GM12801 (cell line): ENCODE results near the gene SMARCD3.

Source experiments
- TF ChIP-seq, protein P1 (sequence below): IDR thresholded peaks from one replicate; pipeline ENCODE4 v1.5.1; 2011; ENCODE audit warnings: control low read depth; ENCODE audit not compliant: insufficient read length; ENCODE audit errors: extremely low read depth

SMARCD3 gene

DNA sequence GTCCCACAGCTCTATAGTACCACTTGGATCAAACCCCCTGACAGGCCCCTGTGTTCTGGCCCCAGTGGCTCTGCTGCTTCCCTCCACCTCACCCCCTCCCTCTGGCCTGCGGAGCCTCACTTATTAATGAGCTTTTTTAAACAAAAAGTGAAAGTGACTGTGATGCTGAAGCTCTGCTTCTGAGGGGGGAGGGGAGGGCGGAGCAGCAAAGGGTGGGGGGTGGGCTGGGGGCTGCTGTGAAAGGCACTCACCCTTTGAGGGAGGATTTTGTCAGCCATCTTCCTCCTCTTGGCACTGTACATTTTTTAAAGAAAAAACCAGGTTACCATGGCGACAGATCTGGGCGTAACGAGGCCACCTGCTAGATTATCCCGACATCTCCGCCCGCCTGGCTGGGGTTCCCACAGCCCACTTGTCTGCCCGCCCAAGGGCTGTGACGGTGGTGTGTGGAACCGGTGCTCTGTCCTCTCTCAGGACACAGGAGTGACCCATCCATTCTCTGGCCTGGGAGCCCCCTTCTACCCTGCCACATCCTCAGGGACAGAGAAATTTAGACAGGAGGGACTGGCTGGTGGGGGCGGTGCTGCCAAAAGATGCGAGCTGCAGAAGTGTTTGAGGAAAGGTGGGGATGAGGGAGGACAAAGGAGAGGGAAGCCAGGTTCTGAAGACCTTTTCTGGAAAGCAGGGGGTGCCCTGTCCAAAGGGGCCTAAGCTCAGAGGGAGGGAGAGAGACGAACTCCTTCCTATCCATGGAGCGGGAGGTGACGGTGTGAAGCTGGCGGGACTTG, 4.9 kb downstream of the SMARCD3 start:
- TF ChIP-seq, protein P1, sequence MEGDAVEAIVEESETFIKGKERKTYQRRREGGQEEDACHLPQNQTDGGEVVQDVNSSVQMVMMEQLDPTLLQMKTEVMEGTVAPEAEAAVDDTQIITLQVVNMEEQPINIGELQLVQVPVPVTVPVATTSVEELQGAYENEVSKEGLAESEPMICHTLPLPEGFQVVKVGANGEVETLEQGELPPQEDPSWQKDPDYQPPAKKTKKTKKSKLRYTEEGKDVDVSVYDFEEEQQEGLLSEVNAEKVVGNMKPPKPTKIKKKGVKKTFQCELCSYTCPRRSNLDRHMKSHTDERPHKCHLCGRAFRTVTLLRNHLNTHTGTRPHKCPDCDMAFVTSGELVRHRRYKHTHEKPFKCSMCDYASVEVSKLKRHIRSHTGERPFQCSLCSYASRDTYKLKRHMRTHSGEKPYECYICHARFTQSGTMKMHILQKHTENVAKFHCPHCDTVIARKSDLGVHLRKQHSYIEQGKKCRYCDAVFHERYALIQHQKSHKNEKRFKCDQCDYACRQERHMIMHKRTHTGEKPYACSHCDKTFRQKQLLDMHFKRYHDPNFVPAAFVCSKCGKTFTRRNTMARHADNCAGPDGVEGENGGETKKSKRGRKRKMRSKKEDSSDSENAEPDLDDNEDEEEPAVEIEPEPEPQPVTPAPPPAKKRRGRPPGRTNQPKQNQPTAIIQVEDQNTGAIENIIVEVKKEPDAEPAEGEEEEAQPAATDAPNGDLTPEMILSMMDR = no peak

DNA sequence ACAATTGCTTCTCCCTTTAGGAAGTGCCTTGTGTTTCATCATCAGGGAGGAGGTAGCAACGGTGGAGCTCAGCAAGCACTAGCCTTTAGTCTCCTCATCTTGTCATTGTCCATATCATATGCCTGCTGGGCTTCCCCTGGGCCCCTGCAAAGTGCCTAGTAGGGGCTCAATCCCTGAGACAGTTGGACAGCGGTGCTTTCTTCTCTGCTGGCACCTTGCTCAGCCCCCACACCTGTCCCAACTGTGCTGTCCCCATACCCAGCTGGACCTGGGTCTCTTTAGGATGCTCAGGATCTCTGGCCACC, 5.5 kb downstream of the SMARCD3 start:
- TF ChIP-seq, protein P1 = no peak

DNA sequence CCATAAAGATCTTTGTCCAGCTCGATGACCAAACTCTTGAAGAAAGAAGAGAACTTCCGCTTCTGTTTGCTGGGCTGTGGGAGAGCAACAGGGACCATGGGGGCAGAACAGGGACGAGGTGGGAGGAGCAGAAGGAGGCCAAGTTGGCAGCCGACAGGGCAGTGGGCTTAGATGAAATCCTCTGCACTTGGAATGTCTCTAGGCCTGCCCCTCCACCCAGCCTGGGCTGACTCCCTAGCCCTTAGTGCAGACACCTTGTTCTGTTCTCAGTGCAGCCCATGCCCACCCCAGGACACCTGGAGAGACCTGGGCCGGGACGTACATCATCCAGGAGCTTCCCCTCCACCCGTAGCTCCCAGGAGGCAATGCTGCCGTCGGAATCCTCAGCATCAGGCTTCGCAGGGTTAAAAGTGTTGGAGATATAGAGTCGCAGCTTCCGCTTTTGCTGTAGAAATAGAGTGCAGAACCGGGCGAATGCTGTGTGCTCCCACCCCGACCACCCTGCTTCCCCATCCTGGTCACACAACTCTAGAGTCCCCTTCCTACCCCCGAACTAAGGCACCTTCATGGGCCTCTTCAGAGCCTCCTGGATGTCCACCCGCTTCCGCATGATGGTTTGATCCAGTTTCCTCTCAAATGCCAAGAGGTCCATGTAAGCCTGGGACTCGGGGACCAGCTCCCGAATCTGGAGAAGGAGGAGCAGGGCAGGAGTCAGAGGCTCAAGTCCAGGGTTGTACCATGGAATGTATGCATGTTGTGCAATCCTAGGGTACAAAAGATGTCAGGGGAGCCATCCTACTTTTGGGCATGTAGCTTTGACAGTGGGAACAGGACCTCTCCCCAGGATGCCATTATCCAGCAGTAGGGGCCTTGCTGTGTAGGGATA, 6.1 kb downstream of the SMARCD3 start:
- TF ChIP-seq, protein P1 = no peak

DNA sequence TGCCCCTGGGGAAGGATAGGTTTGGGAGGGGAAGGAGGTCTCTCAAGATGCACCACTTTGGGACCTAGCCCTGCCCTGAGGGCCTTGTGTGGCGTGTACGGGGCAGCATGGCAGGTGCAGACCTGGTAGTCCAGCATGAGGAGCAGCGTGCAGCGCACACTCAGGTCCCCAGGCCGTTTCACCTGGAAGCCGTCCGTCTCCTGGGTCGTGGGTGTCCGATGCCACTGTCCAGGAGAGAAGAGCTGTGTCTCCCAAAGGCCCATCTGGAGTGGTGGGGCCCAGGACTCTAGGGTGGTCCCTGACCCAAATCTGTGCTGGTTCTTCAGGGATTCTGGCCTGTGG, 6.8 kb downstream of the SMARCD3 start:
- TF ChIP-seq, protein P1 = no peak

DNA sequence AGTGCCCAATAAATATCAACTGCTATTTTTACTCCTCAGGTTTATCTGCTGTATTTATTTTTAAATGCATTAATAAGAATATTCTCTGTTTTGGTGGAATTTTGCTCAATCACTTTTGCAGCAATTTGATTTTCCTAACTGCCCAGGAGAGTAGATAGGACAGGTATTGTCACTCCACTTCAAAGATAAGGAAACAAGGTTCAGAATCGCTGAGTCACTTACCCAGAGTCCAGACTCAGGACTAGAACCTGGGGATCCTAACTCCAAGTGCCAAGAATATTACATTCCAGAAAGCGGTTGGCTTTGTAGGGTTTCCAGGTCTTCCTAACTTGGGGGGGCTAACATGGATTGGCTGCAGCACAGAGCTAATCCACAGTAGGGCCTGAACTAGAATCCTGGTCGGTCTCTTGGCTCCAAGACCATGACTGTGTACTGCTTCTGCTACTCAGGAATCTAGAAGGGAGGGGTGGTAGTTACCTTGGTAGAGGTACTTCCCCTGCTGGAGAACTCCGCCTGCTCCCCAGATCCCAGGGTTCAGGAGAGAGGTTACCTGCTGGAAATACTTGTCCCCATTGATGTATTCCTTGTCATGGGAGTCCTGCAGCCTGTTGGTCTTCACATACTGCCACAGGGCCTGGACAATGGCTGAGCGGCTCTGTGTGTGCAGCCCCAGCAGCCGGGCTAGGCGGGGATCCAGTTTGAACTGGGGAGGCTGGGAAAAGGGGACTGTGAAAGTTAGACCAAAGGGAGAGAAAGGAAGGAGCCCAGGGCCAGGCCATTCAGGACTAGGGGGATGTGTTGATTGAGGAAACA, 7.3 kb downstream of the SMARCD3 start:
- TF ChIP-seq, protein P1 = no peak

- TF ChIP-seq, protein P1 = no peak
Measured at GRCh38 chr7:151240536-151240935, 8.0 kb downstream of the SMARCD3 start.
